Amygdala (tissue), 56 donors: Measurements from ENCODE around the gene ODAPH.
"Not testable (repeated sequence)": the region's sequence is repeated elsewhere in the genome, so short reads cannot be mapped to it uniquely, and the experiment has no call there.

ENCODE experiments used
- DNase-seq, 56 donors: peaks; one replicate each; lab custom pipeline; 2025; lab: John Stamatoyannopoulos, UW

The ODAPH gene, protein sequence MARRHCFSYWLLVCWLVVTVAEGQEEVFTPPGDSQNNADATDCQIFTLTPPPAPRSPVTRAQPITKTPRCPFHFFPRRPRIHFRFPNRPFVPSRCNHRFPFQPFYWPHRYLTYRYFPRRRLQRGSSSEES

DNA sequence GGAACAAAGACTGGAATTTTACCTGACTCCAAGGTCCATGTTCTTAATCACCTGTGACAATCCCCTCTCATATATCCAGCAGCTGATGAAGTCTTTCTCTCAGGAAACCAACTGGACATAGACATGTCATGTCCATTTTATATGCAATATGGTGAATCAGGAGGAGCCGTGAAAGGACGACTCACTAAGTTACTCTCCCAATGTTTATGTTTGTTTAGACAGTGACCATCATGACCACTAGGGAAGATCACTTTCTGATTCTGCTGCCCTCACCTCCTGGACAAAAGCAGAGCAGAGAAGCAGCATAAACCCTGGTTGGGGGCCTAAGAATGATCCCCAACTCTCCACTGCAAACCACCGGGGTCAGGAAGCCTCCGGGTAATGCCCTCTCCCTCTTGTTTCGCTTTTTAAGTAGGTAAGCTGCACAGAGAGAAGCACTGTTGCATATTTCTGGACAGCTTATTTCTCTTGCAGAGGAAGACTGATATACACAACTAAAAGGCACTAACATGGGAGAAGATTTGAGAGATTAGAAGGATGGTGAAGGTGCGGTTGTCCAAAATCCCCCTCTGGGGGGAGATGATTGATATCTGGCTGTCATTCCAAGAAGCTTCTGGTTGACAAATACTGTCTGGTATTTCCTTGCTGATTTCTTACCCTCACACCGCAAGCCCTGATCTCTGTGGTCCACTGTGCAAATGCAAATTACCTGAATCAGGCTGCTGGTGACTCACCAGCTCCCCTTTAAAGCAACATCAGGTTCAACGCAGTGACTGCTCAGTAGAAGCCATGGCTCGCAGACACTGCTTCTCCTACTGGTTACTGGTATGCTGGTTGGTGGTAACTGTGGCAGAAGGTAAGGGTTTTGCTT is at the start of gene ODAPH:
Gene ODAPH (plus strand): TSS at position 773 of the 871 bp plus-strand sequence. CDS start 17 bp downstream, at position 790.
- no peak for DNase-seq

DNA sequence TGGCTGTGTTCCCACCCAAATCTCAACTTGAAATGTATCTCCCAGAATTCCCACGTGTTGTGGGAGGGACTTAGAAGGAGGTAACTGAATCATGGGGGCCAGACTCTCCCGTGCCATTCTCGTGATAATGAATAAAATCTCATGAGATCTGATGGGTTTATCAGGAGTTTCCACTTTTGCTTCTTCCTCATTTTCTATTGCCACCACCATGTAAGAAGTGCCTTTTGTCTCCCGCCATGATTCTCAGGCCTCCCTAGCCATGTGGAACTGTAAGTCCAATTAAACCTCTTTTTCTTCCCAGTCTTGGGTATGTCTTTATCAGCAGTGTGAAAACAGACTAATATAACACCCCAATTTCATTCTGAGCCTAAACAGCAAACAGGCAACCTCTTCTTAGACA is 46.3 kb upstream of the ODAPH start:
- not testable (repeated sequence) for DNase-seq

DNA sequence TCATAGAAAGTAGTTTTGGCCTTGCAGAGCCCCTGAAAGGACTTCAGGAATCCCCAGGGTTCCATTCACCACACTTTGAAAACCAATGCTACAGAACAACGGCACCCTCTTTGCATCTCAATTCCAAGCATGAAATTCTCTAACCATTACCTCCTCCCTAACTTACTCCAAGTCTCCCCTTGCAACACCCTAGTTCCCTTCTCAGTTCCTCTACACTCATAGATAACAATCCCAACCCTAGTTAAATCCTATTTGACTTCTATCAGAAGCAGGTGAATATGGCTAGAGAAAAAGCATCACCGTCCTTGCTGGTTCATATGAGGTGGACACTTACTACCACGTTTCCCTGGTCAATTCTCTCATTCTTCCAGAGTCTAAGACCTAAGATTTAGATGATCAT is 44.0 kb upstream of the ODAPH start:
- DNase-seq: no peak

DNA sequence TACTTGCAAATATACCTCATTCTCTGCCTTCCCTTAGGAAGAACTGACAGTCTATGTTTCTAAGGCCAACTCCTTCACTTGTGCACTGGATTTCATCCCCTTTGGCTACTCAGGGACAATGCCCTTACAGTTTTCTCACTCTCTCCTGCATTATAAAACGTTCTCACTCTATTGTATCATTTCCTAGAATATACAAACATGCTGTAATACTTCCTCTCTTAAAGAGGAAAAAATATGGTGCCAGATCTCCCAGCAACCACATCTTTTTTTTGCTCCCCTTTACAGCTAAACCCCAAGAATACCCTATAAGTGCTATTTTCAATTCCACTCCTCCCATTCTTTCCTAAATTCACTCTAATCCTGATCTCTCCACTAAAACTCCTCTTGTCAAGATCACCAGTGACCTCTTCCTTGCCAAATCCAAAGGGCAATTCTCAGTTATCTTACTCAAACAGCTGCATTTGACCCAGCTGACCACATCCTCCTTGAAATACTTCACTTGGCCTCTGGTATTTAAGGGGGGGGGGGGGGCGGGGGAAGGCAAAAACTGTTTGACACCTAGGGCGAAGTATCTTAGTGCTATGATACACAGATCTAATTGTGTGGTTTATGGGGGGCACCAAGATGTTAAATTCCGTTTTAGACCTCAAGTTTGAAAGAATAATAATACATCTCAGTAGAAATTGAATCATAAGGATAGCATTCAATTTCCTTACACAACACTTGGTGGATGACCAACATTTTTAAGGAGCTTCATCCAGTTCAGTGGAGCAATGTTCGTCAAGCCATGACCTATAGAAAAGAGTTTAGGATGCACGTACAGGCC is 43.3 kb upstream of the ODAPH start:
- DNase-seq: no peak

DNA sequence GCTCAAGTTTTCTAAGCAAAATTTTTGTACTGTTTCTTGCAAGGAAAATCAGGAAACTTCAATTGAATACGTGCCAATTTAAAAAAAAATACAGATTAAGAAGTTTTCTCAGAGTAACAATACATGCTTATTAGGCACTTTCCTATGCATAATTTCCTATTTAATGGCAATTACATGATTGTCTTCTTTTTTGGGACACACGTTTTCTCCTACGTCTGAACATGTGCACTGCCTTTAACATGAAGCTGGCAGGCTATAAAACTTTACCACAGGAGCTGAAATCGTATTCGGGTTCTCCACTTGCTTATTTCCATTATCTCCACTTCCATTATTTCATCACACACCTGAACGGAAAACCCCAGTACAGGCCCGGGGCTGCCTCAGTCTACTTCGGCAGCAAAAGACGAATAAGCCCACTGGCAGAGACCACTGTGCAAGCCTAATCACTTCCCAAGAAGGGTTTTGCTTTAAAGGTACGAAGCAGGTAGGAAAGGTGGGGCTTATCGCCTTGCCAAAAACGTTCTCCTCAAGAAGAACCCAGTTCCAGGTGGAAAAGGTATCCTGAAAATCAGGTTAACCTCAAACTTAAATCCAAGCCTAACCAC is 42.2 kb upstream of the ODAPH start:
- DNase-seq: peak in 5 of 56 donors; percentile 21 to 49 (median 27)

DNA sequence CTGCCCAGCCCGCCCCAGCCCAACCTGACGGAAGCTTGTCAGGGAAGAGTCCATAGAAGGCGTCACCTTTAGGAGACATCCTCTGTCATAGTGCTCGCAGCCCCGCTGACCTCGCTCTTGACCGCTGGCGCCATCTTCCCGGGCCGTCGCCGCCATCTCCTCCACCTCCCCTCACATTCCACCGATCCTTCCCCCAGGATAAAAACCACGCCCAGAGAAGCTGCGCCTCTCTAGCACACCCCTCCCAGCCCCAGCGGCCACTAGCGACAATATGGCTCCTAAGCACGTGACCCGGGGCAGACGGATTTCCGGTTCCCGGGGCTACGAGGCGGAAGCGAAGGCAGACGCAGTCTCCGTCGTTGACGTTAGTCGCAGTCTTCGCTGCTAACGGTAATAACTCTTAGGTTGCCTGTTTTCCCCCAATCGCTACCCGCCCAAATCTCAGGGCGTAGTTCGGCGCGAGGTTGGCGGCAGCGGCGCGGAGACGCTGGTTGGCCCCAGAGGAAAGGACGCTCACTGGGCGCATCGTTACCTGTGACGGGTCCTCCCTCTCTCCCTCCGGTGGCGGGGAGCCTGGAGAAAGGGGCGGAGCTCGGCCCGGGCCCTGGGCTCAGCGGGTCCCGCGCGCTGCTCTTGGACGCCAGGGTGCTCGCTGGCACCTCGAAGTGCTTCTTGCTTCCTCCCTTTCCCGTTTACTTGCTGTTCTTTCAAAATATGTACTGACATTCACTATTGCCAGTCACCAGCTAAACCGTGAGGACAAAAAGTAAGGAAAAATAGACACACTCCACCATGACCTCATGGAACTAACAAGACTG is 41.5 kb upstream of the ODAPH start, which contains the start of the genes RCHY1 and THAP6:
Gene RCHY1 (minus strand): TSS at position 273 of the 818 bp plus-strand sequence. CDS start 117 bp downstream, at position 156.
Gene THAP6 (plus strand): TSS at position 343 of the 818 bp plus-strand sequence. CDS start 980 bp downstream, outside the sequence.
- peak; percentile 77 to 98 (median 92) for DNase-seq

DNA sequence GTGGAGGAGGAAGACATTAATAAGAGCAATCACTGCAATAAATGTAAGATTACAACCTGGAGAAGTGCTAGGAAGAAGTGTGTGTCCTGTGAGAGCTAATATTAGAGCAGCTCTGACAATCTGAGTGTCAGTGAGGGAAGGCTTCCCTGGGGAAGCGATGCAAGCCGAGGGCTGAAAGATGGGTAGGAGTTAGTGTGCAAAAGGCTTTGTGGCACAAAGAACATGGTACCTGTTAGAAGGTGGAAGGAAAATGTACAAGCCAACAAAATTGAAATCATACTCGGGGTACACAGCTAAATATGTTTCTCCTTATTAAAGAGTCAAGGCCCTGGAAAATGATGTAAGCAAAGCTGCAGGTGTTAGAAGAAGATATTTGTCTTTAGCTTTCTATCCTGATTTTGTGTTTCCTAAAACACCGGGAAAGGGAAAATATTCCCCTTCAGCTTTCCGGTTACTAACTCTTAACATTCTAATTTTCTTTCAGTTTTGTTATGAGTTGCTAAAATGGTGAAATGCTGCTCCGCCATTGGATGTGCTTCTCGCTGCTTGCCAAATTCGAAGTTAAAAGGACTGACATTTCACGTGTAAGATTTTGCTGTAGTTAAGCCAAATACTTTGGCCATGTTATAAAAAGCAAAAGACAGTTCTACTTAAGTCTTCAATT is 40.8 kb upstream of the ODAPH start:
- DNase-seq: peak in 5 of 56 donors; percentile 1 to 39 (median 23)

DNA sequence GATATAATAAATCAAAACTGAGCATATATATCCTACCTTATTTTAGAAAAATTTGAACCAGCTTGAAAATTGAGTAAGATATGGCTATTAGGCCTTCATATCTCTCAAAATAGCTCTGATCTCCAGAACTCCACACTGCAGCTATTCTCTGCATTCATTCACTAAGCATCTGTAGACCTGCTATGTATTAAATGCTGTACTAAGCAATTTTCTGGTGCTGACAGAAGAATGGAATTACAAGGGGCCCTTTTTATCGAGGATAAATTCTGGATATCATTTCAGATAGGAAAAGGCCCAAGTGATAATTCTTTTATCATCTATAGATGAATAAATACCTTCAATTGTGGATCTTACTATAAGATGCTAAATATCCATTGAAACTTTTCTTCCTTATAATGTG is 39.7 kb upstream of the ODAPH start:
- no peak for DNase-seq

DNA sequence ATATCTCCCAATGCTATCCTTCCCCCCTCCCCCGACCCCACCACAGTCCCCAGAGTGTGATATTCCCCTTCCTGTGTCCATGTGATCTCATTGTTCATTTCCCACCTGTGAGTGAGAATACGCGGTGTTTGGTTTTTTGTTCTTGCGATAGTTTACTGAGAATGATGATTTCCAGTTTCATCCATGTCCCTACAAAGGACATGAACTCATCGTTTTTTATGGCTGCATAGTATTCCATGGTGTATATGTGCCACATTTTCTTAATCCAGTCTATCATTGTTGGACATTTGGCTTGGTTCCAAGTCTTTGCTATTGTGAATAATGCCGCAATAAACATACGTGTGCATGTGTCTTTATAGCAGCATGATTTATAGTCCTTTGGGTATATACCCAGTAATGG is 36.4 kb upstream of the ODAPH start:
- not testable (repeated sequence) for DNase-seq

DNA sequence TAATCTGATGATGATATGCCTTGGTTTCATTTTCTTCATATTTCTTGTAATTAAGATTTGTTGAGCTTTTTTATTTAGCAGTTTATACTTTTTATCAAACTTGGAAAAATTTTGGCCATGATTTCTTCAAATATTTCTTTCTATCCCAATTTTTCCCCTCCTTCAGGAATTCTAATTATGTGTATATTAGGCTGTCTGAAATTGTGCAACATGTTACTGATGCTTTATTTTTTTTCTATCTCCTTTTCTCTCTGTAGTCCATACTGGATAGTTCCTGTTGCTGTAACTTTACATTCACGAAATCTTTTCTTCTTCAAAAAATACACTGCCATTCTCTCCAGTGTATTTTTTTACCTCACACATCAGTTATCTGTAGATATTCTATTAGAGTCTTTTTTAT is 30.8 kb upstream of the ODAPH start:
- DNase-seq: no peak

DNA sequence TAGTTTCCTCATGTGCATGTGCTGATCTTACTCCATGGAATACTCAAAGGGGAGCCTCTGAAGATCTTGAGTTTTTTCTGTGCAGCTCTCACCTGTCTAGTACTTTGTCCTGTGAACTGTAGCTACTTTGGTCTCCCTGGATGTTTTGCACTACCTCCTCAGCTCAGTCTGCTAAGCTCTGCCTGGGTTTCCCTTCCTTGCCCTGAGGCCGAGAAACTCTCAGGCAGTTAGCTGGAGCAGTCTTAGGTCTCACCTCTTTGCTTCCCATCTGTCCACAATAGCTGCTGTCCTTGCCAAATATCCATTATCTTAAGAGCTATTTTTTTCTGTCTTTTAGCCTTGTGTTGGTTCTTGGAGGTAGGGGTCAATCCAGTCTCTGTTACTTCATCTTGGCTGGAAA is 30.0 kb upstream of the ODAPH start:
- DNase-seq: no peak

DNA sequence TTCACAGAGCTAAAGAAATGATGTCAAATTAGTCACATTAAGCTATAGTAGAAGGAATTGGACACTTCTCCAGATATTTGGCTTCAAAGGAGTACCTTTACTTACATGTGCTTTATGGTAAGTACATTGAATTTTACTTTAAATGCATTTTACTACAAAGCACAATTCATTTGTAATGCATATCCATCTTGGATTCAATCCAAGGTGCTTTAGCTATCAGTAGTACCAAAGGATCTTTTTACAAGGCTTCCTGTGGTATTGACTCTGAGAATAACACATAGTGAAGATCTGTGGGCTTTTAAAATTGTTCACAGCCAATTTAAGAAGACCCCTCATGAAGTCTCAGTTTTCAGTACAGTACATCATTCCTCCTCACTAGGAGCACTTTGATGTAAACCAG is 28.4 kb upstream of the ODAPH start:
- DNase-seq: no peak

DNA sequence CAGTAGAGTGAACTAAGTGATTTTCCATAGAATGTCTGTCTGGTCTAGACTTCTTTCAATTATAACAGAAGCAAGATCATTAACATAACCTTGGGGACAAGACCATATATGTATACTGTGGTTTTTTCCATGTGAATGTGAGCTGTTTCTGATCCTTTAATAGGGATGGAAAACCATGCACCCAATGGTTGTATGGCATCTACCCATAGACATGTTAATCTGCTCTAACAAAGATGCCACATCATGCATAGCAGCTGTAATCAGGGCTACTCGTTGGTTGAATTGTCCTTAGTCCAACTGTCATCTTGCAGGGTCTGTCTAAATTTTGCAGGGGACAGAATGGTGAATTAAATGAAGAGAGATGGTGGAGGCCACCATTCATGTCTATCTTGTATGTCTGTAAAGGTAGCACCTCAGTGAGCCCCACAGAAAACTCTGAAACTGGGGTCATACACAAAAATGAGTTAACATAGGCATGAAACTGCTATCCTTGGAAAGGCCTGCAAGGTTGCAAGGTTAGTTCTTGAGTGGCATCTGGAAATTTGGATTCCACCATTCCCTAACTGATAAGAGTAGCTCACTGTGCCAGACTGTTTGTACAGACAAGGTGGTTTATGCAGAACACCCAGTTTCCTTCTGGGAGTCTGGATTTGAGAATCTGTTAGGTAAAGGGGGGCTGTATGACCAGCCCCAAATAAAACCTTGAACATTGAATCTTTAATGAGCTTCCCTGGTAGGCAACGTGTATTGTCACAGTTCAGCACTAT is 25.1 kb upstream of the ODAPH start:
- DNase-seq: no peak

DNA sequence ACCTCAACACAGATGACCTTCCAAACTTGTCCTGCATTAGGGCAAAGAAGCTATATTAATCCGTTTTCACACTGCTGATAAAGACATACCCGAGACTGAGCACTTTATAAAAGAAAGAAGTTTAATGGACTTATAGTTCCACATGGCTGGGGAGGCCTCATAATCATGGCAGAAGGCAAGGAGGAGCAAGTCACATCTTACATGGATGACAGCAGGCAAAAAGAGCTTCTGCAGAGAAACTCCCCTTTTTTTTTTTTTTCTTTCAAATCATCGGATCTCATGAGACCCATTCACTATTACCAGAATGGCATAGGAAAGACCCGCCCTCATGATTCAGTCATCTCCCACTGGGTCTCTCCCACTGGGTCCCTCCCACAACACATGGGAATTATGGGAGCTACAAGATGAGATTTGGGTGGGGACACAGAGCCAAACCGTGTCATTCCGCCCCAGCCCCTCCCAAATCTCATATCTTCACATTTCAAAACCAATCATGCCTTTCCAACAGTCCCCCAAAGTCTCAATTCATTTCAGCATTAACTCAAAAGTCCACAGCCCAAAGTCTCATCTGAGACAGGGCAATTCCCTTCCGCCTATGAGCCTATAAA is 24.2 kb upstream of the ODAPH start:
- not testable (repeated sequence) for DNase-seq

DNA sequence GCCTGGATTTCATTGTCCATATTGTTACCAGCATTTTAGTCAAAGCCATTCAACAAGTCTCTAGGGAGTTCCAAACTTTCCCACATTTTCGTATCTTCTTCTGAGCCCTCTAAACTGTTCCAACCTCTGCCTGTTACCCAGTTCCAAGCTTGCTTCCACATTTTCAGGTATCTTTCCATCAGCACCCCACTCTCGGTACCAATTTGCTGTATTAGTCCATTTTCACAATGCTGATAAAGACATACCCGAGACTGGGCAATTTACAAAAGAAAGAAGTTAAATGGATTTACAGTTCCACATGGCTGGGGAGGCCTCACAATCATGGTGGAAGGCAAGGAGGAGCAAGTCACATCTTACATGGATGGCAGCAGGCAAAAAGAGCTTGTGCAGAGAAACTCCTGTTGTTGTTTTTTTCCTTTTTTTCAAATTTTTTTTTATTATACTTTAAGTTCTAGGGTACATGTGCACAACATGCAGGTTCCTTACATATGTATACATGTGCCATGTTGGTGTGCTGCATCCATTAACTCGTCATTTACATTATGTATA is 22.5 kb upstream of the ODAPH start:
- not testable (repeated sequence) for DNase-seq

DNA sequence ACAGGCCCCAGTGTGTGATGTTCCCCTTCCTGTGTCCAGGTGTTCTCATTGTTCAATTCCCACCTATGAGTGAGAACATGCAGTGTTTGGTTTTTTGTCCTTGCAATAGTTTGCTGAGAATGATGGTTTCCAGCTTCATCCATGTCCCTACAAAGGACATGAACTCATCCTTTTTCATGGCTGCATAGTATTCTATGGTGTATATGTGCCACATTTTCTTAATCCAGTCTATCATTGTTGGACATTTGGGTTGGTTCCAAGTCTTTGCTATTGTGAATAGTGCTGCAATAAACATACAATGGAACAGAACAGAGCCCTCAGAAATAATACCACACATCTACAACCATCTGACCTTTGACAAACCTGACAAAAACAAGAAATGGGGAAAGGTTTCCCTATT is 21.9 kb upstream of the ODAPH start:
- not testable (repeated sequence) for DNase-seq

DNA sequence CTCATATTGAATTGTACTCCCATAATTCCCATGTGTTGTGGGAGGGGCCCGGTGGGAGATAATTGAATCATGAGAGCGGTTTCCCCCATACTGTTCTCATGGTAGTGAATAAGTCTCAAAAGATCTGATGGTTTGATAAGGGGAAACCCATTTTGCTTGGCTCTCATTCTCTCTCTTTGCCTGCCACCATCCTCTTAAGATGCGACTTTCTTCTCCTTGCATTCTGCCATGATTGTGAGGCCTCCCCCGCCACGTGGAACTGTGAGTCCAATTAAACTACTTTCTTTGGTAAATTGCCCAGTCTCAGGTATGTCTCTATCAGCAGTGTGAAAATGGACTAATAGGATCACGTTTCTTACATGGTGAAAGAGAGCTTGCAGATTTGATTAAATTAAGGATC is 18.6 kb upstream of the ODAPH start:
- DNase-seq: not testable (repeated sequence)

DNA sequence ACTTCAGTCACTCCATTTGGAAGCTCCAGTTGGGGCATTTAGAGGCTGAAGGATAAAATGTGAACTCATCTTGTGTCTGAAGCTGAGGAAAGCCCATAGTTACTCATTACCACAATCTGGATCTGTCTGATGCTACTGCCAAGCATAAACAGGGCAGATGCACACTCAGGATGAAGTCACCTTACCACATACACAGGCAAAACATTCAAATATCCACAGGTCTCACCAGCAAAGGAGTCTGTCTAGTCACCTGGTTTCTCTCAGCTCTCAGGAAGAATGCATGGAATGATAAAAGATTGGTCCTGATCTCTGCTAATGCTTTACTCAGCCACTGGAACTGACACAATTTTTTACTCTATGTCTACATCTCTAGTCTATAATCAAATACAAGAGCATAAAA is 13.0 kb upstream of the ODAPH start:
- DNase-seq: no peak
